ENCODE measurements around the gene METTL4. TPM values are rescaled to one million over a fixed set of nuclear protein-coding genes. Genes with fewer than 3 reads are reported as not detected.

Gene METTL4
- polyA plus RNA-seq, 1 experiment, result 6.8 TPM

GRCh38 chr18:2510416-2510815 lies 60.9 kb downstream of the METTL4 start:
- H3K4me3 ChIP-seq (ENCODE audit: low read depth, low read length), result no peak overlapping the region
- no peak for DNase-seq (ENCODE audit: low read depth)
- TF ChIP-seq, protein P1, sequence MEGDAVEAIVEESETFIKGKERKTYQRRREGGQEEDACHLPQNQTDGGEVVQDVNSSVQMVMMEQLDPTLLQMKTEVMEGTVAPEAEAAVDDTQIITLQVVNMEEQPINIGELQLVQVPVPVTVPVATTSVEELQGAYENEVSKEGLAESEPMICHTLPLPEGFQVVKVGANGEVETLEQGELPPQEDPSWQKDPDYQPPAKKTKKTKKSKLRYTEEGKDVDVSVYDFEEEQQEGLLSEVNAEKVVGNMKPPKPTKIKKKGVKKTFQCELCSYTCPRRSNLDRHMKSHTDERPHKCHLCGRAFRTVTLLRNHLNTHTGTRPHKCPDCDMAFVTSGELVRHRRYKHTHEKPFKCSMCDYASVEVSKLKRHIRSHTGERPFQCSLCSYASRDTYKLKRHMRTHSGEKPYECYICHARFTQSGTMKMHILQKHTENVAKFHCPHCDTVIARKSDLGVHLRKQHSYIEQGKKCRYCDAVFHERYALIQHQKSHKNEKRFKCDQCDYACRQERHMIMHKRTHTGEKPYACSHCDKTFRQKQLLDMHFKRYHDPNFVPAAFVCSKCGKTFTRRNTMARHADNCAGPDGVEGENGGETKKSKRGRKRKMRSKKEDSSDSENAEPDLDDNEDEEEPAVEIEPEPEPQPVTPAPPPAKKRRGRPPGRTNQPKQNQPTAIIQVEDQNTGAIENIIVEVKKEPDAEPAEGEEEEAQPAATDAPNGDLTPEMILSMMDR (IDR thresholded peaks at IDR 0.05; ENCODE audit: insufficient read depth, low read depth, low read length), result no peak
- ChIA-PET CTCF (interaction anchor here (1.0 kb wide), 1 partner anchor 17 kb away, joined by 5 read pairs; no protein-coding TSS in a partner anchor), POLR2A (no interaction called here)
- no peaks in the 10 kb centered on the region for H3K36me3 ChIP-seq (ENCODE audit: control insufficient read depth, insufficient read depth, low read length)
- H3K27me3 ChIP-seq (ENCODE audit: control insufficient read depth, insufficient read depth, low read length), result no peaks in the 10 kb centered on the region

GRCh38 chr18:2508678-2509077 lies 62.6 kb downstream of the METTL4 start:
- CTCF ChIA-PET, result no interaction called here
- DNase-seq (ENCODE audit: low read depth), result no peak
- TF ChIP-seq, protein P1 (IDR thresholded peaks at IDR 0.05; ENCODE audit: insufficient read depth, low read depth, low read length), result no peak
- Histone ChIP-seq H3K36me3 (ENCODE audit: control insufficient read depth, insufficient read depth, low read length) (no peaks in the 10 kb centered on the region), H3K4me3 (ENCODE audit: low read depth, low read length) (no peak overlapping the region), H3K27me3 (ENCODE audit: control insufficient read depth, insufficient read depth, low read length) (no peaks in the 10 kb centered on the region)
- POLR2A ChIA-PET, result no interaction called here

DNA sequence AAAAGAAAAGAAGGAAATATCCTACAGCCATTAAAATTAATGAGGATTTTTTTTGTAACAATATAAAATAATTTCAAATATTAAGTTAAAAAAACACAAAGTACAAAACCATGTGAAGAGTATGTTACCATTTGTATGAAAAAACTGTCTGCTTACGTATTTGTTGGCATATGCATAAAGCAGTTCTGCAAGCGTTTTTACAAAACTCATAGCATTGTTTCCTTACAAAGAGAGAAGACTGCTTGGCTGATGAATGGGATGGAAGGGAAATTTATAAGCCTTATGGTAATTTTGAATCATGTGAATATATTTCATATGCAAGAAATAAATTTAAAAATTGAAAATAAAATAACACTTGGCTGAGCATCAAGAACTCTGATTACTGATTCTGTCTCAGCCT lies 63.1 kb downstream of the METTL4 start:
- ChIA-PET POLR2A (no interaction called here), CTCF (no interaction called here)

DNA sequence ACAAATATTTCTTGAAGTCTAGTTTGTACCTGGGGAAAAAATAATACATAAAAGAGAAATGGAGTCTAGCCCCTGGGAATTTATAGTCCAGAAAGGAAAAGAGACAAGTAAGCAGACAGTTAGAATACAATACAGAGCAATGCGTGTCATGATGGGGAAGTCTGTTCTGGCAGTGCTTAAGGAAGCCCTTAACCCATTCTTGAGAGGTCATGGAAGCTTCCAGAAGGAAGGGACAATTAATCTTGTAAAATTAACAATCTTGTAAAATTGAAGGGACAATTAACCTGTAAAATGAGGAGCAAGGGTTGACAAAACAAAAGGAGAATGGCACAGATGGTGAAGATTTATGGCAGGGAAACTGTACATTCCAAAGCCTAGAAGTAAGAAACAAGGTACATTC lies 66.7 kb downstream of the METTL4 start:
- Histone ChIP-seq H3K27me3 (ENCODE audit: control insufficient read depth, insufficient read depth, low read length) (no peaks in the 10 kb centered on the region), H3K36me3 (ENCODE audit: control insufficient read depth, insufficient read depth, low read length) (no peaks in the 10 kb centered on the region), H3K4me3 (ENCODE audit: low read depth, low read length) (no peak overlapping the region)
- DNase-seq (ENCODE audit: low read depth), result no peak
- TF ChIP-seq, protein P1 (IDR thresholded peaks at IDR 0.05; ENCODE audit: insufficient read depth, low read depth, low read length), result no peak
- ChIA-PET POLR2A (no interaction called here), CTCF (no interaction called here)

More for the DNA sequence above, 63.1 kb downstream of the METTL4 start:
- Histone ChIP-seq H3K36me3 (ENCODE audit: control insufficient read depth, insufficient read depth, low read length) (no peaks in the 10 kb centered on the region), H3K27me3 (ENCODE audit: control insufficient read depth, insufficient read depth, low read length) (no peaks in the 10 kb centered on the region), H3K4me3 (ENCODE audit: low read depth, low read length) (no peak overlapping the region)
- DNase-seq (ENCODE audit: low read depth), result no peak
- TF ChIP-seq, protein P1 (IDR thresholded peaks at IDR 0.05; ENCODE audit: insufficient read depth, low read depth, low read length), result no peak

GRCh38 chr18:2502880-2503279 lies 68.4 kb downstream of the METTL4 start:
- H3K36me3 ChIP-seq (ENCODE audit: control insufficient read depth, insufficient read depth, low read length), result no peaks in the 10 kb centered on the region
- ChIA-PET POLR2A (interaction anchor here (0.5 kb wide), 1 partner anchor 89 kb away, joined by 10 read pairs; no protein-coding TSS in a partner anchor), CTCF (no interaction called here)
- no peak for DNase-seq (ENCODE audit: low read depth)
- TF ChIP-seq, protein P1 (IDR thresholded peaks at IDR 0.05; ENCODE audit: insufficient read depth, low read depth, low read length), result no peak
- no peak overlapping the region for H3K4me3 ChIP-seq (ENCODE audit: low read depth, low read length)
- no peaks in the 10 kb centered on the region for H3K27me3 ChIP-seq (ENCODE audit: control insufficient read depth, insufficient read depth, low read length)

Measured in BJ (cell line).